HG03469 (cell line): ENCODE data around the gene KIF22.
"Not testable (repeated sequence)": the region's sequence is repeated elsewhere in the genome, so short reads cannot be mapped to it uniquely, and the experiment has no call there.

Experiments
- ATAC-seq: cut with Tn5 transposase; IDR thresholded peaks from one replicate; pipeline ENCODE4 v1.9.1; 2021; ENCODE audit warnings: mild to moderate bottlenecking, moderate library complexity, moderate number of reproducible peaks; ENCODE audit not compliant: unreplicated experiment

The KIF22 gene

DNA sequence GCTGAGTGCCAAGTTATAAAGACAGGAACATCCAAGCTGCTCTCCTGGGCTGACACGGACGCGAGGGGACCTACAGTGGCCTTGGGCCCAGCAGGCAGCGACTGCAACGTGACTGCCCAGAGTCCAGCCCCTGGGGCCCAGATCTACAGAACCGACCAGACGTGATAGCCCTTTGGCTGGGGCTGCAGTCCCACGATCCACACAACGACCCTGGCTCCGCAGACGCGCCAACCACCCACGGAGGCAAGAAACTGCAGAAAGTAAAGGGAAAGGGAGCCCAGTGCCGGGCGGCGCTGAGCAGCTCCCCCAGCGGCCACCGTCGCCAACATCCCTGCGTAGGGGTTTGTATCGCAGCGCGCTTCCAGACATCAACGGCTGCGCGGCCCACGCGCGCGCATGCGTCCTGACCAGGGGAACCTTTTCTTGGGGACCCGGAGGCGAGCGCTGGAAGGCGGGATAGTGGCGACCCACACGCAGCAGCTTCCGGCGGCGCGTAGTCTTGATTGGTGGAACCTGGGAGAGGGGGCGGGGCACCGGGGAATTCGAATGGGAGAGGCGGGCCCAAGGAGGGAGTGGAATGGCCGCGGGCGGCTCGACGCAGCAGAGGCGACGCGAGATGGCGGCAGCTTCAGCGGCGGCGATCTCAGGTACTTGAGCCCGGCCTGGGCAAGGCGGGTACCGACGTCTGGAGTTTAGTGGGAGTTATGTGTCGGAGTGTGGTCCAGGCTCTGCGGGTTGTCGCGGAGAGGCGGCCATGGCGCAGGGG, at the start of gene KIF22:
KIF22 (plus strand) TSS at position 569 of the 766 bp plus-strand sequence; CDS start at position 578, 9 bp downstream.
- peak; percentile 75 for ATAC-seq

DNA sequence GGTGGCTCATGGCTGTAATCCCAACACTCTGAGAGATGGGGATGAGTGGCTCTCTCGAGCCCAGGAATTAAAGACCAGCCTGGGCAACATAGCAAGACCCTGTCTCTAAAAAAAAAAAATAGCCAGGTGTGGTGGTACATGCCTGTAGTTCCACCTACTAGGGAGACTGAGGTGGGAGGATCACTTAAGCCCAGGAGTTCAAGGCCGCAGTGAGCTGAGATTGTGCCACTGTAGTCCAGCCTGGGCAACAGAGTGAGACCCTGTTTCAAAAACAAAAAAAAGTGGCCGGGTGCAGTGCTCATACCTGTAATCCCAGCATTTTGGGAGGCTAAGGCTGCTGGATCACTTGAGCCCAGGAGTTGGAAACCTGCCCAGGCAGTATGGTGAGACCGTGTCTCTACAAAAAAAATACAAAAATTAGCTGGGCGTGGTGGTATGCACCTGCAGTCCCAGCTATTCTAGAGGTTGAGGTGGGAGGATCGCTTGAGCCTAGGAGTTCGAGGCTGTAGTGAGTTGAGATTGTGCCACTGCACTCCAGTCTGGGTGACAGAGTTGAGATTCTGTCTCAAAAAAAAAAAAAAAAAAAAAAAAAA, 47.8 kb upstream of the KIF22 start:
- no peak for ATAC-seq

DNA sequence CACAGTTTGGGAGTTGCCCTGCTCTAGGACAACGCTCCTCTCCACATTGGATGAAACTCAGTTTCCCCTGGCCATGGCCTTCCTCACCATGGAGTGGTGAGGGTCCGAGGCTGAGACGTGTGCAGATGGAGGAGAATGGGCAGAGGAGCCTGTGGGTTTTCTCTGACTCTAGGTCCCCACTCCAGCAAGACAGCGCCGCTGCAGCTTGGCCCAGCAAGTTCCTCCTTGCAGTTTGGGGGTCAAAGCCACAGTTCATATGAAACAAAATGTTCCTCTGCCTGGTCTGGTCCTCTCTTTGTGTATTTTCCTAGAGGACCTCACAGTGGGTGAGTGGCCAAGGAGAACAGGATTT, 47.1 kb upstream of the KIF22 start:
- ATAC-seq, result no peak

DNA sequence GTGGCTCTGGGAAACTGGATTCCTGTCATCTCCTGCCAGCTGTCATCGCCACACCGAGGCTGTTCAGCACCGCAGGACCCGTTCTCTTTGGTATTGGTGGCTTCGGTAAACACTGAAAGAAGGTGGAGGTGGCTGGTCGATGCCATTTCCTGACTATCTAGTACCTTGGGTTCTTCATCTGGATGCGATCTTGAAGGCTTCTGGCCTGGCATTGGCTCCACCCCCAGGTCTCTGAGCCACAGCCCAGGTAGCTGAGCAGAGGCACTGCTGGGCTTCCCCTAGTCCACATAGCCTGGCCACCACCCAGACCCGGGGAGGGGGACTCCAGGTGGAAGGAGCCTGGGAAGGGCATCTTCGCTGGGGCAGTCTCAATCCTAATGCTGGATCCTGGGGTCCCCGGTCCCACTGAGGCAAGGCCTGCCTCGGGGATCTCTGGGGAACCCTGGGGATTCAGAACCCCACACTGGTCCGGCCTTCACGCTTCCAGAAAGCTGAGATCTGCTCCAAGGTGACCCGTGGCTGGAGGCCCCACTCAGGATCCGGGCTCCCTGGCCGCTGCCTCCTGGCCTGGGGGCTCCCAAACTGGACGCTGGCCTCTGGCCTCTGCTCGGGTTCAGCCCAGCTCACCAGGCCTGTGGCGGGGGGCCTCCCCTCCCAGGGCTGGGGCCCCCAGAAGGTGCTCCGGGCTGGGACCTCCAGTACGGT, 46.6 kb upstream of the KIF22 start:
- ATAC-seq, result no peak

DNA sequence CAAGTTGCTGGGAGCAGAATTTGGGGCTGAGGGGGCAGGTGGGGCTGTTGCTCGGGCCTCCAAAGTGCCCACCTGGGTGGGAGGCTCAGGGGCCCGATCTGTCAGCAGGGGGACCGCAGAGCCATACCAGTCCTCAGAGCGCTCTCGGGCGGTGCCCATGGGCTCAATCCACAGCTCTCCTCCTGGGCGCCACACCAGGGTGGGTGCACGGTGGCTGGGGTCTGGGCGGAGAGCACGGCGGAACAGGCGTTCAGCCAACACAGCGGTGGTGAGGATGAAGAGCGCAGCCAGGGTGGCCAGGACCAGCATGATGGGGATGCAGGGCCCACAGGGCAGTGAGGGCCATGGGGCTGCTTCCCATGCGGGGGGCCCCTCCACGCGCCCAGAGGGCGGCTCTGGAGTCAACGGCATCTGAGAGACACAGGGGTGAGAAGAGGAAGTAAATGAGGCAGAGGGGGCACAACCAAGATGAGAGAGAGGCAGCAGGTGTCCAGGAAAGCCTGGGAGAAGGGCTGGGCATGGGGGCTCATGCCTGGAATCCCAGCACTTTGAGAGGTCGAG, 45.9 kb upstream of the KIF22 start:
- no peak for ATAC-seq

DNA sequence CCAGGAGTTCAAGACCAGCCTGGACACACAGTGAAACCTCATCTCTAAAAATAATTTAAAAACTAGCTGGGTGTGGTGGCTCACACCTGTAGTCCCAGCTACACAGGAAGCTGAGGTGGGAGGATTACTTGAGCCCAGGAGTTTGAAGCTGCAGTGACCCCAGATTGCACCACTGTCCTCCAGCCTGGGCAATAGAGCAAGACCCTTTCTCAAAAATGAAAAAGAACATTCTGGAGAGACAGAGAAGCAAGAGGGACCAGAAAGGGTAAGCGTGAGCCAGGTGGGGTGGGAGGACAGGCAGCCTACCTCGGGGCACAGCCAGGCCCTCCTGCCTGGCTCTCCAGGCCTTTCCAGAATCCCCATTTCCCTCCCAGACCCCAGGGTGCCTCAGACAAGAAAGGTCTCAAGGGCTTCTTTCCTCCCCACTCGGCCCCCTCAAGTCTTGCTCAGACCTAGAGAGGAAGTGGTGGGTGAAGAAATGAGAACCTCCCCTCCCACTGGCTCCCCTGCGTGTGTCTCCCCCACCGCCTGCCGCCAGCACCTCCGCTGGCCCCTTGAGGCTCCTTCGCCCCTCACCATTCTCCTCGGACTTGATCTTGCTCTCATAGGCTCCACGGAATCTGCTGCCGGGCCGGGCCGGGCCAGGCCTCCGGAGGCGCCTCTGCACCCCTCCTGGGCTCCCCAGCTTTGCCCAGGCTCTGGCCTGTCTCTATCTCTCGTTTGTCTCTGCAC, 45.3 kb upstream of the KIF22 start:
- ATAC-seq, result no peak

DNA sequence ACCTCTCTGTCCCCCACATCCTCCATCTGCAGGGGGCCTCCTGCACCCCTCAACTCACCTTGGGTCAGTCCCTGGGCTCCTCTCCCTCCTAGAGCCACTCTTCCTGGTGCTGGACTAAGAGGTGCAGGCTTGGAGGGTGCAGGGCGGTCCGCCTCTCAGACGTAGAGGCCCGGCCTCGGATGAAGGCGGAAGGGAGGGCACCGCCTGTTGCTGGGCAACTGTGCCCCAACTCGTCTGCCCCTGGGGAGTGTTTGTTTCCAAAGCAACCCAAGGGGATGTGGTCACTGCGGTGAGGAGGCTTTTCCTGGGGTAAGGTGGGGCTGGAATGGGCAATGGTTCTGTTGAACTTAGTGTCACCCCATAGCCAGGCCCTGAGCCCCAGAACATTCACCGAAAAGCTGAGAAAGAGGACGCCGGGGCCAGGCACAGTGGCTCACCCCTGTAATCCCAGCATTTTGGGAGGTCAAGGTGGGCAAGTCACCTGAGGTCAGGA, 44.7 kb upstream of the KIF22 start, which contains the start of gene C16orf54:
C16orf54 (minus strand) TSS at position 138 of the 493 bp plus-strand sequence. CDS start 1,039 bp downstream, outside the sequence.
- peak; percentile 45 for ATAC-seq

DNA sequence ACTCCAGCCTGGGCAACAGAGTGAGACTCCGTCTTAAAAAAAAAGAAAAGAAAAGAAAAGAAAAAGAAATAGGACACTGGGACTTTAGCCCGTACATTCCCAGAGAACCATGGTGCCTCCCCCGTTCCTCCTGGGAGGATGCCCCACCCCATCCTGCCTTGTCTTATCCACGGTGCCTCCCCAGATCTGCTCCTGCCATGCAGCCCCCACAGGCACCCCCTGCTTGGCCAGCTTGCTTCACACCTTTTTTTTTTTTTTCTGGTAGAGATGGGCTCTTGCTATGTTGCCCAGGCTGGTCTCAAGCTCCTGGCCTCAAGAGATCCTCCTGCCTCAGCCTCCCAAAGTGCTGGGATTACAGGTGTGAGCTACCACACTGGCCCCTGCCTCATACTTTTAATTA, 44.0 kb upstream of the KIF22 start:
- ATAC-seq, result not testable (repeated sequence)

DNA sequence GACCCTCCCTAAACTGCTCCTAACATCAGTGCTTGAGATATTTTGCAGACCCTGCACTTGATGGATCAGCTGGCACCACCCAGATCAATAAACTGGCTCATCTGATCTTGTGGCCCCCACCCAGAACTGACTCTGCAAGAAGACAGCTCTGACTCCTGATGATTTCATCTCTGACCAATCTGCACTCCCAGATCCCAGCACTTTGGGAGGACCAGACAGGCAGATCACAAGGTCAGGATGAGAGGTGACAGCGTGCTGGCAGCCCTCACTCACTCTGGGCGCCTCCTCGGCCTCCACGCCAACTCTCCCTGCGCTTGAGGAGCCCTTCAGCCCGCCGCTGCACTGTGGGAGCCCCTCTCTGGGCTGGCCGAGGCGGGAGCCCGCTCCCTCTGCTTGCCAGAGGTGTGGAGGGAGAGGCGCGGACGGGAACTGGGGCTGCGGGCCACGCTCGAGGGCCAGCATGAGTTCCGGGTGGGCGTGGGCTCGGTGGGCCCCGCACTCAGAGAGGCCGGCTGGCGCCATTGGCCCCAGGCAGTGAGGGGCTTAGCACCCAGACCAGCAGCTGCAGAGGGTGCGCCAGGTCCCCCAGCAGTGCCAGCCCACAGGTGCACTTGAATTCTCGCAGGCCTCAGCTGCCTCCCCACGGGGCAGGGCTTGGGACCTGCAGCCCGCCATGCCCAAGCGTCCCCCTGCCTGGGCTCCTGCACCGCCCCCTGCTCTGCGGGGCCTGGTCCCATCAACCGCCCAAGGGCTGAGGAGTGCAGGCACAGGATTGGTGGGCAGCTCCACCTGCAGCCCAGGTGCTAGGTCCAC, 42.4 kb upstream of the KIF22 start:
- ATAC-seq, result no peak

DNA sequence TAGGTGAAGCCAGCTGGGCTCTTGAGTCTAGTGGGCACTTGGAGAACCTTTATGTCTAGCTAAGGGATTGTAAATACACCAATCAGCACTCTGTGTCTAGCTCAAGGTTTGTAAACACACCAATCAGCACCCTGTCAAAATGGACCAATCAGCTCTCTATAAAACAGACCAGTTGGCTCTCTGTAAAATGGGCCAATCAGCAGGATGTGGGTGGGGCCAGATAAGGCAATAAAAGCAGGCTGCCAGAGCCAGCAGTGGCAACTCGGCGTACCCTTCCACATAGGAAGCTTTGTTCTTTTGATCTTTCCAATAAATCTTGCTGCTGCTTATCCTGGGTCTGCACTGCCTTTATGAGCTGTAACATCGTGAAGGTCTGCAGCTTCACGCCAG, 41.8 kb upstream of the KIF22 start:
- not testable (repeated sequence) for ATAC-seq

DNA sequence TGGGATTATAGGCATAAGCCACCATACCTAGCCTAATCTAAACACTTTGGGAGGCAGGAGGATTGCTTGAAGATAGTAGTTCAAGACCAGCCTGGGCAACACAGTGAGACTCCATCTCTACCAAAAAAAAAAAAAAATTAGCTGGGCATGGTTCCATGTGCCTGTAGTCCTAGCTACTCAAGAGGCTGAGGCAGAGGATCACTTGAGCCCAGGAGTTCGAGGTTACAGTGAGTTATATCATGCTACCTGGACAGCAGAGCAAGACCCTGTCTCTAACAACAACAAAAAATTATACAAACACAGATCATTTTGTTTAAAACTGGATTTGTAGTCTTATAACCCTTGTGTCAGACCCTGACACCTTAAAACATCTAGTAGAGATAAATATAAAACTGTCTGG, 37.0 kb upstream of the KIF22 start:
- no peak for ATAC-seq

DNA sequence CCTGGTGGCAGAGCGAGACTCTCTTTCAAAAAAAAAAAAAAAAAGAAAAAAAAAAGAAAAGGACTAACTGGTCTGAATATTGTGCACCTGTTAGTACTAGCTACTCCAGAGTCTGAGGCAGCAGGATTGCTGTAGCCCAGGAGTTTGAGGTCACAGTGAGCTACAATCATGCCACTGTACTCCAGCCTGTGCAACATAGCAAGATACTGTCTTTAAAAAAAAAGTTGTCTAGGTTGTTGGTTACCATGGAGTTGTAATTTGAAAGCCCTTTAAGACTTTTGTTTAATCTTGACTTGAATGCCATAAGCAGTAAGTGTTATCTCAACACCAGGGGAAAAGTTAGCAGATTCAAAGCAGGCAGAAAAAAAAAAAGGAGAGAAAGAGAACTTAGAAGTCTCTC, 33.9 kb upstream of the KIF22 start:
- ATAC-seq, result no peak

DNA sequence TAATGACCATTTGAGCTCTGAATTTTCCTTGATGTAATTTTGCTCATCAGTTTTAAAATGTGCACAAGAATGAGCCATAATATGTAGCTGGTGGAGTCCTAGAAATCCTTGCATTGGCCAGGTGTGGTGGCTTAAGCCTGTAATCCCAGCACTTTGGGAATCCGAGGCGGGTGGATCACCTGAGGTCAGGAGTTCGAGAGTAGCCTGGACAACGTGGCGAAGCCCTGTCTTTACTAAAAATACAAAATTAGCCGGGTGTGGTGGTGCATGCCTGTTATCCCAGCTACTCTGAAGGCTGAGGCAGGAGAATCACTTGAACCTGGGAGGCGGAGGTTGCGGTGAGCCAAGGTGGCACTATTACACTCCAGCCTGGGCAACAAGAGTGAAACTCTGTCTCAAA, 33.5 kb upstream of the KIF22 start:
- not testable (repeated sequence) for ATAC-seq

DNA sequence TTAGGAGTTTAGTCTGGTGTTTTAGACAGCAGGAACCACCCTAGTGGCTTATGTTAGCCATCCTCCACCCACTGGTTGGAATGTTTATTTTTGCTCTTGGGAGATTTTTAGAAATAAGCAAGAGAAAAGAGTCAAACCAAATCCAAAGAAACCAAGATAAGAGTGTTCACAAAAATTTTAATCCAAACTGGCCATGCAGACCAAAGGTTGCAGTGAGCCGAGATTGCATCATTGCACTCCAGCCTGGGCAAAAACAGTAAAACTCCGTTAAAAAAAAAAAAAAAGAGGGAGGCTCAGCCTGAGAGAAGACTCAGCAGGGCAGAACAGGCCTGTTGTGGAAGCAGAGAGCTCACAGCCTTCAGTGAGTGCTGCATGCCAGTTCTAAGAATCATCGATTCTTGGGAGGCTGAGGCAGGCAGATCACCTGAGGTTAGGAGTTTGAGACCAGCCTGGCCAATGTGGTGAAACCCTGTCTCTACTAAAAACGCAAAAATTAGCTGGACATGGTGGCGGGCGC, 32.5 kb upstream of the KIF22 start:
- ATAC-seq, result no peak

DNA sequence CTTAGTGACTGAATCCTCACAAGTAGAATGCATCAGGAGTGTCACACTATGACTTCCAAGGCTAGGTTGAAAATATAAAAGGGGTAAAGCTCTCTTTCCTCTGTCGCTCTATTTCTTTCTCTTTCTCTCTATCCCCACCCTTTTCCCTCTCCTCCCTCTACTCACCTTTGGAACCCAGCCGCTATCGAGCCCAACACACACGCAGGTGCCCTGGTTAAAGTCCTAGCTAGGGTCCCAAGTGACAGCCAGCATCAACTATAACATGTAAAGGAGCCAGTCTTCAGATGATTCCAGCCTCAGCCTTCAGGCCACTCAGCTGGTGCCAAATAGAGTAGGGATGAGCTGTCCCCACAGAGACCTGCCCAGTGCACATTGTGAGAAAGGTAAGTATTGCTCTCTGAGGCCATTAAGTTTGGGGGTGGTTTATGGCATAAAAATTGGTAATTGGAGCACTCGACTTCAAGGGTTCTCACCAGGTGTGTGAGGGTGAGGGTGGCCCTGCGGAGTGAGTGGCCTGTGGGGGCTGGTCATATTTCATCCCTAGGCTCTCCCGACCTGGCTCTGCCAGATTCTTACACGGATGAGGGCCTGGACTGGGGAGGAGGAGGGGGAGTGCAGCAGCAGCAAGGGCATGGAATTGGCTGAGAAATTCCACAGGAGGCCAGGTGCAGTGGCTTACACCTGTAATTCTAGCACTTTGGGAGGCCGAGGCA, 29.8 kb upstream of the KIF22 start:
- no peak for ATAC-seq

DNA sequence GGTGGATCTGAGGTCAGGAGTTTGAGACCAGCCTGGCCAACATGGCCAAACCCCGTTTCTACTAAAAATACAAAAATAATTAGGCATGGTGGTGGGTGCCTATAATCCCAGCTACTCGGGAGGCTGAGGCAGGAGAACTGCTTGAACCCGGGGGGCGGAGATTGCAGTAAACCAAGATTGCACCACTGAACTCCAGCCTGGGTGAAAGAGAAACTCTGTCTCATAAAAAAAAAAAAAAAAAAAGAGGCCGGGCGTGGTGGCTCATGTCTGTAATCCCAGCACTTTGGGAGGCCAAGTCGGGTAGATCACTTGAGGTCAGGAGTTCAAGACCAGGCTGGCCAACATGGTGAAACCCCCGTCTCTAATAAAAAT, 29.3 kb upstream of the KIF22 start:
- not testable (repeated sequence) for ATAC-seq

DNA sequence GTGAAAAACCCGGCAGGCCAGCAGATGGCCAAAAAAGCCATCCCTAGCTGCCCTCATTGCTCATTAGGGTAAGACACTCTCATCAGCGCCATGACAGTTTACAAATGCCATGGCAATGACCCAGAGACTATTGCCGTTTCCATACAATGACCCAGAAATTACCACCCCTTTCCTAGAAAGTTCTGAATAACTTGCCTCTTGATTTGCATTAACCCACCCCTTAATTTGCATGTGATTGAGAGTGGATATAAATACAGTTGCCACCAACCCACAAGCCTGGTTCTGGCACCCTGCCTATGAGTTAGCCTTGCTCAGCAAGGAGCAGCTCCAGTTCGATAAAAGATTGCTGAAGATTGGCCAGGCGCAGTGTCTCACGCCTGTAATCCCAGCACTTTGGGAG, 28.7 kb upstream of the KIF22 start:
- no peak for ATAC-seq

DNA sequence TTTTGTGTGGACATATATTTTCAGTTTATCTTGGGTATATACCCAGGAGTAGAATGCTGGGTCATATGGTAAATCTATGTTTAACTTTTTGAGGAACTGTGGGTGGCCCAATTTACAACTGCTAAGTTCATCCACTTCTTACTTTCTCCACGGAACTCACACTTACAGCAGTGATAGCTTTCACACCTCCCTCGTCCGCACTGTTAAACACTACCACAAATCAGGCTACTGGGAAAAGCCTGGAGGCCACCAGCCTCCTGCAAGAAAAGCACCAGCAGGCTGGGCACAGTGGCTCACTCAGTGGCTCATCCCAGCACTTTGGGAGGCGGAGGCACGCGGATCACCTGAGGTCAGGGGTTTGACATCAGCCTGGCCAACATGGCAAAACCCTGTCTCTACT, 27.2 kb upstream of the KIF22 start:
- ATAC-seq, result no peak
